H1 (cell line): Measurements from ENCODE around the gene PGAM5. TPM values are rescaled to one million over a fixed set of nuclear protein-coding genes. Genes with fewer than 3 reads are reported as not detected.

ENCODE experiments used
- CTCF ChIA-PET: fragments of 300-600 bp; sonication (Branson Sonifier 250); formaldehyde crosslinking; loops from one replicate; lab custom pipeline; 2021; ENCODE audit not compliant: partially characterized antibody; lab: Charles Lee
- POLR2A ChIA-PET: fragments of 300-600 bp; sonication (Branson Sonifier 250); formaldehyde crosslinking; loops from one replicate; lab custom pipeline; 2021; ENCODE audit warnings: inconsistent platforms; ENCODE audit not compliant: partially characterized antibody; lab: Charles Lee
- DNase-seq, 2 experiments: peaks; one replicate each; pipeline versions ENCODE4 v3.0.0 to v3.0.0-alpha.2; 2010 to 2022; ENCODE audit warnings: low spot score in 2 of 2, low read depth in 1 of 2, mixed read lengths in 1 of 2
- FAIRE-seq: peaks from 2 replicates; lab custom pipeline; 2011; peaks lifted over from hg19 to GRCh38; lab: Jason Lieb, UNC
- H2AFZ ChIP-seq: 2 replicates; pipeline ENCODE4 v1.8.1; 2012; ENCODE audit warnings: low read length, inconsistent platforms
- H2AK5ac ChIP-seq: 2 replicates; pipeline ENCODE4 v1.6.1; 2013; ENCODE audit warnings: low read depth, low read length
- H2BK120ac ChIP-seq: replicated peaks from 2 replicates; pipeline ENCODE3; 2013; ENCODE audit warnings: low read depth, low read length, inconsistent platforms
- H2BK12ac ChIP-seq: 2 replicates; pipeline ENCODE4 v1.6.1; 2013; ENCODE audit warnings: low read depth, low read length
- H2BK15ac ChIP-seq: 2 replicates; pipeline ENCODE4 v1.6.1; 2013; ENCODE audit warnings: low read length
- H2BK20ac ChIP-seq: 2 replicates; pipeline ENCODE4 v1.6.1; 2013; ENCODE audit warnings: low read length
- H2BK5ac ChIP-seq: 2 replicates; pipeline ENCODE4 v1.6.1; 2013; ENCODE audit warnings: low read depth, low read length
- H3K14ac ChIP-seq: 2 replicates; pipeline ENCODE4 v1.6.1; 2013; ENCODE audit warnings: inconsistent platforms; ENCODE audit not compliant: insufficient read length
- H3K18ac ChIP-seq: 2 replicates; pipeline ENCODE4 v1.6.1; 2013; ENCODE audit warnings: low read length; ENCODE audit errors: extremely low read depth
- H3K23ac ChIP-seq: 2 replicates; pipeline ENCODE4 v1.6.1; 2013; ENCODE audit warnings: inconsistent platforms; ENCODE audit not compliant: insufficient read length
- H3K23me2 ChIP-seq: 2 replicates; pipeline ENCODE4 v1.6.1; 2013; ENCODE audit warnings: low read depth, low read length
- H3K27ac ChIP-seq: 2 replicates; pipeline ENCODE4 v1.6.1; 2011; ENCODE audit warnings: low read depth, low read length, inconsistent platforms
- H3K27me3 ChIP-seq, 4 experiments: replicated peaks in 1 of 4; 1 replicate in 1 of 4; 2 replicates in 3 of 4; pipeline versions ENCODE4 v1.6.1 to v1.8.1; 2011 to 2013; ENCODE audit warnings: low read length in 3 of 4, mild to moderate bottlenecking in 3 of 4, inconsistent platforms in 2 of 4, mixed read lengths in 2 of 4, moderate library complexity in 1 of 4; ENCODE audit not compliant: control insufficient read depth in 3 of 4, insufficient read depth in 3 of 4; ENCODE audit errors: extremely low read depth in 1 of 4
- H3K36me3 ChIP-seq, 4 experiments: 2 replicates each; pipeline versions ENCODE4 v1.6.1 to v1.8.1; 2011 to 2013; ENCODE audit warnings: mild to moderate bottlenecking in 4 of 4, low read length in 3 of 4, moderate library complexity in 2 of 4, control low read depth in 1 of 4, inconsistent platforms in 1 of 4; ENCODE audit not compliant: insufficient read depth in 4 of 4, control insufficient read depth in 2 of 4
- H3K4ac ChIP-seq: replicated peaks from 2 replicates; pipeline ENCODE3; 2013; ENCODE audit warnings: low read length, low read depth, mixed read lengths, inconsistent platforms; ENCODE audit not compliant: insufficient read length
- H3K4me1 ChIP-seq, 4 experiments: replicated peaks in 1 of 4; 1 replicate in 1 of 4; 2 replicates in 3 of 4; pipeline versions ENCODE4 v1.6.1 to v1.8.1; 2011 to 2013; ENCODE audit warnings: low read length in 3 of 4, inconsistent platforms in 2 of 4, mixed read lengths in 1 of 4; ENCODE audit not compliant: insufficient read depth in 4 of 4, control insufficient read depth in 3 of 4
- H3K4me2 ChIP-seq, 2 experiments: 2 replicates each; pipeline versions ENCODE4 v1.6.1 to v1.8.1; 2011 to 2013; ENCODE audit warnings: low read depth in 2 of 2, low read length in 2 of 2, control low read depth in 1 of 2, inconsistent platforms in 1 of 2, mild to moderate bottlenecking in 1 of 2; ENCODE audit not compliant: insufficient read depth in 1 of 2
- H3K4me3 ChIP-seq, 4 experiments: fragments of 200-600, 300-600 bp in 1 of 4; sonication (generic), shearing (Covaris generic), sonication (Bioruptor Twin) in 1 of 4; 2 replicates each; pipeline versions ENCODE4 v1.5.1 to v1.8.1; 2011 to 2016; ENCODE audit warnings: low read length in 4 of 4, low read depth in 3 of 4, control low read depth in 2 of 4, inconsistent platforms in 2 of 4, mild to moderate bottlenecking in 2 of 4, mixed read lengths in 1 of 4, moderate library complexity in 1 of 4; ENCODE audit not compliant: insufficient read depth in 2 of 4; ENCODE audit errors: extremely low read depth in 1 of 4
- H3K56ac ChIP-seq: replicated peaks from 2 replicates; pipeline ENCODE3; 2013; ENCODE audit warnings: low read depth, mild to moderate bottlenecking, mixed read lengths, low read length, inconsistent platforms; ENCODE audit not compliant: insufficient read length
- H3K79me1 ChIP-seq: 2 replicates; pipeline ENCODE4 v1.6.1; 2013; ENCODE audit warnings: low read depth, low read length, control low read depth
- H3K79me2 ChIP-seq, 2 experiments: 2 replicates each; pipeline versions ENCODE4 v1.6.1 to v1.8.1; 2012 to 2013; ENCODE audit warnings: low read length in 2 of 2, mild to moderate bottlenecking in 2 of 2, inconsistent platforms in 1 of 2; ENCODE audit not compliant: insufficient read depth in 2 of 2, control insufficient read depth in 1 of 2
- H3K9ac ChIP-seq, 4 experiments: replicated peaks in 1 of 4; 1 replicate in 1 of 4; 2 replicates in 3 of 4; pipeline versions ENCODE4 v1.6.1 to v1.8.1; 2011 to 2013; ENCODE audit warnings: low read depth in 3 of 4, low read length in 3 of 4, control low read depth in 2 of 4, mild to moderate bottlenecking in 2 of 4, moderate library complexity in 2 of 4, inconsistent platforms in 1 of 4; ENCODE audit errors: extremely low read depth in 1 of 4
- H3K9me3 ChIP-seq, 2 experiments: 2 replicates each; pipeline versions ENCODE4 v1.6.1 to v1.8.1; 2012 to 2013; ENCODE audit warnings: mild to moderate bottlenecking in 2 of 2, moderate library complexity in 2 of 2, control low read depth in 1 of 2, inconsistent platforms in 1 of 2, low read depth in 1 of 2, low read length in 1 of 2, mixed read lengths in 1 of 2; ENCODE audit not compliant: insufficient read depth in 2 of 2
- H4K20me1 ChIP-seq, 2 experiments: replicated peaks in 1 of 2; 2 replicates each; pipeline versions ENCODE3 to v1.8.1; 2011 to 2013; ENCODE audit warnings: inconsistent platforms in 2 of 2, low read length in 2 of 2, mild to moderate bottlenecking in 1 of 2; ENCODE audit not compliant: insufficient read depth in 2 of 2, control insufficient read depth in 1 of 2
- H4K5ac ChIP-seq: 2 replicates; pipeline ENCODE4 v1.6.1; 2013; ENCODE audit warnings: low read length, low read depth, mixed read lengths, inconsistent platforms; ENCODE audit not compliant: insufficient read length
- H4K8ac ChIP-seq: 2 replicates; pipeline ENCODE4 v1.8.0; 2013; ENCODE audit warnings: mild to moderate bottlenecking, moderate library complexity, low read length, inconsistent platforms; ENCODE audit not compliant: insufficient read depth; ENCODE audit errors: extremely low read depth
- H4K91ac ChIP-seq: replicated peaks from 2 replicates; pipeline ENCODE3; 2013; ENCODE audit warnings: low read length, mixed read lengths, inconsistent platforms; ENCODE audit not compliant: insufficient read length
- CHD1 ChIP-seq: IDR thresholded peaks from 2 replicates; pipeline ENCODE4 v1.6.1; 2012; ENCODE audit warnings: low read depth, low read length, improper control_type of control experiment
- WGBS, 2 experiments: shearing (Covaris generic) in 1 of 2; methylation state at CpG; one replicate each; pipeline versions ENCODE4 v1.1.6 to v1.1.7; 2013 to 2015; ENCODE audit warnings: low lambda C conversion rate in 2 of 2, mixed read lengths in 2 of 2, inconsistent platforms in 1 of 2, low coverage in 1 of 2, missing lambda C conversion rate in 1 of 2; ENCODE audit not compliant: insufficient replicate concordance in 2 of 2, insufficient coverage in 1 of 2, insufficient read length in 1 of 2; ENCODE audit errors: extremely low coverage in 1 of 2, missing lambda C conversion rate in 1 of 2; 5-methylcytosine and 5-hydroxymethylcytosine counted together
- polyA plus RNA-seq, 7 experiments: library from polyadenylated mRNA; depleted of rRNA in 3 of 7; stranded (reverse) in 5 of 7; unstranded in 2 of 7; fragments of >200 nt in 5 of 7; fragments of 200-250 nt in 2 of 7; gene quantifications; 1 replicate in 5 of 7; 2 replicates in 1 of 7; 4 replicates in 1 of 7; pipeline versions ENCODE4 v1.2.1 to v1.2.3, GENCODE V29; 2011 to 2013; ENCODE audit warnings: missing spikeins in 2 of 7, mixed read lengths in 2 of 7
- total RNA-seq: library from RNA; stranded (reverse); fragmentation: NEBNext Ultra II Directional; extraction: Animal tissue kit (Norgen Biotek cat#: 25700); gene quantifications from 2 replicates; pipeline ENCODE4 v1.2.1, GENCODE V29; 2021
- TF ChIP-seq, protein P1 (sequence below), 3 experiments: IDR thresholded peaks; 1 replicate in 2 of 3; 2 replicates in 1 of 3; pipeline versions ENCODE4 v1.5.1 to v1.6.1; 2011; ENCODE audit warnings: low read length in 3 of 3, mild to moderate bottlenecking in 3 of 3, inconsistent platforms in 2 of 3, low read depth in 1 of 3, moderate library complexity in 1 of 3; ENCODE audit not compliant: insufficient read depth in 1 of 3; ENCODE audit errors: control extremely low read depth in 1 of 3

PGAM5 gene
- total and polyA plus RNA-seq, 2 of the 8 experiments (the other 6 are each of a cell fraction or from before 2014, with no cell fraction given): 66.4 to 84.0 TPM

- Histone ChIP-seq H2BK20ac (no peak overlapping the region), H2BK5ac (no peak overlapping the region), H3K27me3 (no peaks in the 10 kb centered on the region), H3K4ac (no peak overlapping the region), H3K4me1 (no peaks in the 10 kb centered on the region), H4K5ac (no peak overlapping the region), H2AFZ (no peak overlapping the region), H2BK12ac (no peak overlapping the region), H3K23ac (no peak overlapping the region), H4K91ac (no peak overlapping the region), H3K4me2 (no peak overlapping the region), H3K27ac (no peak overlapping the region), H3K14ac (no peak overlapping the region), H2BK15ac (no peak overlapping the region), H4K8ac (no peak overlapping the region), H3K18ac (no peak overlapping the region), H2AK5ac (no peak overlapping the region), H2BK120ac (no peak overlapping the region), H3K23me2 (no peaks in the 10 kb centered on the region), H3K9me3 (no peaks in the 10 kb centered on the region), H3K4me3 (no peak overlapping the region), H3K56ac (no peak overlapping the region), H3K79me2 (peaks cover 3 to 18% of the 10 kb centered on the region in 2 experiments; a peak in 2 of 4 replicates), H3K9ac (no peak overlapping the region), H3K79me1 (peaks cover 5% of the 10 kb centered on the region), H4K20me1 (peaks cover 4 to 21% of the 10 kb centered on the region in 2 experiments), H3K36me3 (peaks cover 37 to 79% (median 64%) of the 10 kb centered on the region in 4 experiments)
- DNase-seq (no peak), FAIRE-seq (no peak)
- no peak for TF ChIP-seq CHD1
- TF ChIP-seq, protein P1, sequence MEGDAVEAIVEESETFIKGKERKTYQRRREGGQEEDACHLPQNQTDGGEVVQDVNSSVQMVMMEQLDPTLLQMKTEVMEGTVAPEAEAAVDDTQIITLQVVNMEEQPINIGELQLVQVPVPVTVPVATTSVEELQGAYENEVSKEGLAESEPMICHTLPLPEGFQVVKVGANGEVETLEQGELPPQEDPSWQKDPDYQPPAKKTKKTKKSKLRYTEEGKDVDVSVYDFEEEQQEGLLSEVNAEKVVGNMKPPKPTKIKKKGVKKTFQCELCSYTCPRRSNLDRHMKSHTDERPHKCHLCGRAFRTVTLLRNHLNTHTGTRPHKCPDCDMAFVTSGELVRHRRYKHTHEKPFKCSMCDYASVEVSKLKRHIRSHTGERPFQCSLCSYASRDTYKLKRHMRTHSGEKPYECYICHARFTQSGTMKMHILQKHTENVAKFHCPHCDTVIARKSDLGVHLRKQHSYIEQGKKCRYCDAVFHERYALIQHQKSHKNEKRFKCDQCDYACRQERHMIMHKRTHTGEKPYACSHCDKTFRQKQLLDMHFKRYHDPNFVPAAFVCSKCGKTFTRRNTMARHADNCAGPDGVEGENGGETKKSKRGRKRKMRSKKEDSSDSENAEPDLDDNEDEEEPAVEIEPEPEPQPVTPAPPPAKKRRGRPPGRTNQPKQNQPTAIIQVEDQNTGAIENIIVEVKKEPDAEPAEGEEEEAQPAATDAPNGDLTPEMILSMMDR (IDR thresholded peaks at IDR 0.05; ENCODE audit: control extremely low read depth in 1 of 3, insufficient read depth in 1 of 3, low read depth in 1 of 3, low read length in 3 of 3): peak in 2 of 3 experiments; percentile 13 to 27; a peak in 2 of 4 replicates
- WGBS, 2 experiments: 90% methylated on average over 10 of the region's 10 CpGs; no CpG with 5 or more reads in 1 of the 2 experiments
- ChIA-PET CTCF (interaction anchor here (0.6 to 1.2 kb wide), 2 partner anchors 15 to 406 kb away, joined by 3 read pairs; no protein-coding TSS in a partner anchor), POLR2A (interaction anchor here (0.9 to 1.3 kb wide), 2 partner anchors 11 to 12 kb away, joined by 3 to 4 read pairs; no protein-coding TSS in a partner anchor)
These were observed 37.7 kb downstream of the PGAM5 start for GRCh38 chr12:132748319-132748718.
